GM23248 (cell line): ENCODE measurements around the gene LNX2.

Experiments
- EZH2 ChIP-seq: fragments of 200-600 bp; sonication (generic); IDR thresholded peaks from 2 replicates; pipeline ENCODE4 v1.6.1; 2018; ENCODE audit warnings: antibody characterized with exemption, mild to moderate bottlenecking; ENCODE audit not compliant: insufficient read depth, poor library complexity, severe bottlenecking
- EZH2phosphoT487 ChIP-seq: fragments of 200-600 bp; sonication (generic); IDR thresholded peaks from 2 replicates; pipeline ENCODE4 v1.6.1; 2018; ENCODE audit warnings: antibody characterized with exemption, moderate library complexity, mild to moderate bottlenecking, low read depth; ENCODE audit not compliant: insufficient read depth

- no peak for TF ChIP-seq EZH2
- TF ChIP-seq EZH2phosphoT487, result no peak
These were observed 42.0 kb downstream of the LNX2 start for GRCh38 chr13:27578121-27579030.
